ENCODE measurements around the gene SLX9.
"Not testable (repeated sequence)": the region's sequence is repeated elsewhere in the genome, so short reads cannot be mapped to it uniquely, and the experiment has no call there.

SLX9 gene

GRCh38 chr21:45020629-45021427 is 81.0 kb downstream of the SLX9 start:
- Histone ChIP-seq H3K4me1 (ENCODE audit: control insufficient read depth, insufficient read depth, low read length) (no peaks in the 10 kb centered on the region), H3K4me3 (ENCODE audit: low read depth, low read length) (no peak overlapping the region), H3K27me3 (ENCODE audit: control insufficient read depth, insufficient read depth, low read length) (peaks cover 28% of the 10 kb centered on the region), H3K36me3 (ENCODE audit: control insufficient read depth, insufficient read depth, low read length) (no peaks in the 10 kb centered on the region), H3K27ac (ENCODE audit: low read depth, low read length) (no peak overlapping the region), H3K9me3 (ENCODE audit: control insufficient read depth, insufficient read depth, low read depth, low read length) (no peaks in the 10 kb centered on the region), H3K9ac (ENCODE audit: low read length) (no peak overlapping the region)

GRCh38 chr21:45021428-45022347 is 81.9 kb downstream of the SLX9 start:
- Histone ChIP-seq H3K27me3 (ENCODE audit: control insufficient read depth, insufficient read depth, low read length) (peaks cover 28% of the 10 kb centered on the region), H3K36me3 (ENCODE audit: control insufficient read depth, insufficient read depth, low read length) (no peaks in the 10 kb centered on the region), H3K4me1 (ENCODE audit: control insufficient read depth, insufficient read depth, low read length) (no peaks in the 10 kb centered on the region), H3K27ac (ENCODE audit: low read depth, low read length) (no peak overlapping the region), H3K9me3 (ENCODE audit: control insufficient read depth, insufficient read depth, low read depth, low read length) (no peaks in the 10 kb centered on the region), H3K9ac (ENCODE audit: low read length) (no peak overlapping the region), H3K4me3 (ENCODE audit: low read depth, low read length) (no peak overlapping the region)

- H3K36me3 ChIP-seq (ENCODE audit: control insufficient read depth, insufficient read depth, low read length) = no peaks in the 10 kb centered on the region
- H3K4me3 ChIP-seq (ENCODE audit: low read depth, low read length) = no peak overlapping the region
- no peak overlapping the region for H3K9ac ChIP-seq (ENCODE audit: low read length)
- H3K27ac ChIP-seq (ENCODE audit: low read depth, low read length) = no peak overlapping the region
- H3K9me3 ChIP-seq (ENCODE audit: control insufficient read depth, insufficient read depth, low read depth, low read length) = no peaks in the 10 kb centered on the region
- peaks cover 3% of the 10 kb centered on the region; the same call in 1 of the 2 replicates for H3K4me1 ChIP-seq (ENCODE audit: control insufficient read depth, insufficient read depth, low read length)
- H3K27me3 ChIP-seq (ENCODE audit: control insufficient read depth, insufficient read depth, low read length) = peaks cover 28% of the 10 kb centered on the region
Measured at GRCh38 chr21:45022348-45022675, 82.5 kb downstream of the SLX9 start.

- Histone ChIP-seq H3K27me3 (ENCODE audit: control insufficient read depth, insufficient read depth, low read length) (peaks cover 24% of the 10 kb centered on the region), H3K9ac (ENCODE audit: low read length) (no peak overlapping the region), H3K27ac (ENCODE audit: low read depth, low read length) (no peak overlapping the region), H3K4me1 (ENCODE audit: control insufficient read depth, insufficient read depth, low read length) (peaks cover 3% of the 10 kb centered on the region; the same call in 1 of the 2 replicates), H3K36me3 (ENCODE audit: control insufficient read depth, insufficient read depth, low read length) (no peaks in the 10 kb centered on the region), H3K4me3 (ENCODE audit: low read depth, low read length) (no peak overlapping the region), H3K9me3 (ENCODE audit: control insufficient read depth, insufficient read depth, low read depth, low read length) (no peaks in the 10 kb centered on the region)
Measured at GRCh38 chr21:45022736-45023135, 82.9 kb downstream of the SLX9 start.

GRCh38 chr21:45024516-45024915 is 84.7 kb downstream of the SLX9 start:
- H3K9ac ChIP-seq (ENCODE audit: low read length); H3K4me1 ChIP-seq (ENCODE audit: control insufficient read depth, insufficient read depth, low read length); H3K27ac ChIP-seq (ENCODE audit: low read depth, low read length); H3K36me3 ChIP-seq (ENCODE audit: control insufficient read depth, insufficient read depth, low read length); H3K9me3 ChIP-seq (ENCODE audit: control insufficient read depth, insufficient read depth, low read depth, low read length); H3K4me3 ChIP-seq (ENCODE audit: low read depth, low read length): not testable (repeated sequence)
- peaks cover 12% of the 10 kb centered on the region for H3K27me3 ChIP-seq (ENCODE audit: control insufficient read depth, insufficient read depth, low read length)

- Histone ChIP-seq H3K4me1 (ENCODE audit: control insufficient read depth, insufficient read depth, low read length) (peaks cover 23% of the 10 kb centered on the region), H3K36me3 (ENCODE audit: control insufficient read depth, insufficient read depth, low read length) (no peaks in the 10 kb centered on the region), H3K9me3 (ENCODE audit: control insufficient read depth, insufficient read depth, low read depth, low read length) (no peaks in the 10 kb centered on the region), H3K4me3 (ENCODE audit: low read depth, low read length) (no peak overlapping the region), H3K27ac (ENCODE audit: low read depth, low read length) (no peak overlapping the region), H3K9ac (ENCODE audit: low read length) (no peak overlapping the region), H3K27me3 (ENCODE audit: control insufficient read depth, insufficient read depth, low read length) (no peaks in the 10 kb centered on the region)
Measured at GRCh38 chr21:45026066-45026745, 86.4 kb downstream of the SLX9 start.
